Immature natural killer cell (primary cell): ENCODE measurements around the gene FAM3B. TPM values are rescaled to one million over a fixed set of nuclear protein-coding genes. Genes with fewer than 3 reads are reported as not detected.
"Not testable (repeated sequence)": the region's sequence is repeated elsewhere in the genome, so short reads cannot be mapped to it uniquely, and the experiment has no call there.

ENCODE experiments used
- DNase-seq, 3 donors: peaks; one replicate each; pipeline ENCODE4 v3.0.0; 2022; ENCODE audit warnings: mixed read lengths in 1 of 3
- H3K27ac Mint-ChIP-seq, 6 donors: one replicate each; pipeline ENCODE4 v1.8.0; 2020; ENCODE audit warnings: mixed read lengths in 6 of 6, mild to moderate bottlenecking in 5 of 6, inconsistent platforms in 4 of 6, moderate library complexity in 3 of 6
- H3K27me3 Mint-ChIP-seq, 3 donors: one replicate each; pipeline ENCODE4 v1.8.0; 2020 to 2021; ENCODE audit warnings: low read depth in 3 of 3, mild to moderate bottlenecking in 3 of 3, mixed read lengths in 3 of 3, moderate library complexity in 3 of 3, inconsistent platforms in 1 of 3
- H3K36me3 Mint-ChIP-seq, 3 donors: one replicate each; pipeline ENCODE4 v1.8.0; 2020; ENCODE audit warnings: mixed read lengths in 3 of 3, inconsistent platforms in 2 of 3, mild to moderate bottlenecking in 2 of 3
- H3K4me1 Mint-ChIP-seq, 2 donors: one replicate each; pipeline ENCODE4 v1.8.0; 2020; ENCODE audit warnings: inconsistent platforms in 2 of 2, mild to moderate bottlenecking in 2 of 2, mixed read lengths in 2 of 2, moderate library complexity in 1 of 2
- H3K4me3 Mint-ChIP-seq, 5 donors: one replicate each; pipeline ENCODE4 v1.8.0; 2020; ENCODE audit warnings: mild to moderate bottlenecking in 5 of 5, mixed read lengths in 5 of 5, inconsistent platforms in 3 of 5, moderate library complexity in 3 of 5
- H3K9me3 Mint-ChIP-seq, 6 donors: one replicate each; pipeline ENCODE4 v1.8.0; 2020; ENCODE audit warnings: mild to moderate bottlenecking in 6 of 6, mixed read lengths in 6 of 6, inconsistent platforms in 4 of 6, moderate library complexity in 3 of 6
- polyA plus RNA-seq, 3 donors: library from polyadenylated mRNA; unstranded; fragments of 300-500 nt; fragmentation: Illumina TruSeq; gene quantifications; one replicate each; pipeline ENCODE4 v1.2.3, GENCODE V29; 2021

FAM3B gene
- polyA plus RNA-seq, 3 donors from 2014 or later = not detected

DNA sequence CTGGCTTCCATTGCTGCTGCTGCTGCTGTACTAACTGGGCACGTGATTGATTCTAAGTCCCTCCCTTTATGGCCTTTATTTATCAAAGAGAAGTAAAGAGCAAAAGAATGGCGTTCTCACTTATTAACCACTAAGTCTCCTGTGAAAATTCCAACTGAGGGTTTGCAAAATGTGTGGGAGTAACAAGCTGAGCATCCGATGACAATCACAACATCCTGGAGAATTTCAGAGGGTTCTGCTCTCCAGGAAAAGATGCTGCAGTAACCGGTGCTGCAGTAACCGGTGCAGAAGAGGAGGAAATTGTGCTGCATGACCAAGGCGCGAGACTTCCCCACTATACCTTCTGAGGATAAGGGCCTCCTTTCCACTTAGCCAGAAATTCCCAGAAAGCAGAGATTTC lies 32.5 kb downstream of the FAM3B start:
- DNase-seq = no peak
- Mint-ChIP-seq H3K4me1 (no peaks in the 10 kb centered on the region), H3K36me3 (no peaks in the 10 kb centered on the region), H3K4me3 (no peak overlapping the region), H3K27ac (no peak overlapping the region), H3K9me3 (no peaks in the 10 kb centered on the region), H3K27me3 (peaks cover 2 to 14% (median 4%) of the 10 kb centered on the region in 3 donors)

DNA sequence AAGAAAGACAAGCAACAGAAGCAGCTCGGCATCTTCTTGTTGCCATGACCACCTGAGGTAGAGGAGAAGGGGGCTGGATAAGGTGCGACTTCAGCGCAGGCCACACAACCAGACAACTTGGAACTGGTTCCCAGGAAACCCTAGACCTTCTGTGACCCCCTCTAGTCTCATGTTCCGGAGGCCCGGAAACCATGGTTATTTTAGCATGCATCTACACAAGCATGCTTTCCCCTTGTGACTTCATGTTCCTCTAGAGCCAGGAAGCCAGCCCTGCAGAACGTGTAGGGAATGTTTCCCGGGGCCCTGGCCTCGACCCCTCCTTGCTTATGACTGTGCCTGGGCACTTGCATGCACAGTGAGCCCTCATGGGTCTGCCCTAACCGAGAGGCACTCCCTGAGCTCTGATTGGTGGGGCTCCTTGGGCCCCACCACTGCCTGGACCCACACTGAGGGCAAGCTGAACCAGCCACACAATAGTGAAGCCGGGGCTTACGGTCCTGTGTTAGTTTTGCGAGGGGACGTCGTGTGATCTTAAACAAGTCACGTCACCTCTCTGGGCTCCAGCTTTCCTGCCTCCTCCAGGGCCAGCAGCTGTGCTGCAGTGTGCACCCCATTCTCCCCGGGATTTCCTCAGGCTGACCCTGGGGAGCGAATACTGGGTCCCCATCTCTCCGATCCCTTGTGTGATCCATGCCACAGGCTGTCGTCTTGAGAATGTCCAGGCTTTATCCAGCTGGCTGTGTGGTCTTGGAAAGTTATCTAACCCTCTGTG lies 33.2 kb downstream of the FAM3B start:
- Mint-ChIP-seq H3K4me3 (no peak overlapping the region), H3K27ac (no peak overlapping the region), H3K36me3 (no peaks in the 10 kb centered on the region), H3K9me3 (no peaks in the 10 kb centered on the region), H3K27me3 (peaks cover 2 to 10% (median 4%) of the 10 kb centered on the region in 3 donors), H3K4me1 (no peaks in the 10 kb centered on the region)
- DNase-seq = no peak

DNA sequence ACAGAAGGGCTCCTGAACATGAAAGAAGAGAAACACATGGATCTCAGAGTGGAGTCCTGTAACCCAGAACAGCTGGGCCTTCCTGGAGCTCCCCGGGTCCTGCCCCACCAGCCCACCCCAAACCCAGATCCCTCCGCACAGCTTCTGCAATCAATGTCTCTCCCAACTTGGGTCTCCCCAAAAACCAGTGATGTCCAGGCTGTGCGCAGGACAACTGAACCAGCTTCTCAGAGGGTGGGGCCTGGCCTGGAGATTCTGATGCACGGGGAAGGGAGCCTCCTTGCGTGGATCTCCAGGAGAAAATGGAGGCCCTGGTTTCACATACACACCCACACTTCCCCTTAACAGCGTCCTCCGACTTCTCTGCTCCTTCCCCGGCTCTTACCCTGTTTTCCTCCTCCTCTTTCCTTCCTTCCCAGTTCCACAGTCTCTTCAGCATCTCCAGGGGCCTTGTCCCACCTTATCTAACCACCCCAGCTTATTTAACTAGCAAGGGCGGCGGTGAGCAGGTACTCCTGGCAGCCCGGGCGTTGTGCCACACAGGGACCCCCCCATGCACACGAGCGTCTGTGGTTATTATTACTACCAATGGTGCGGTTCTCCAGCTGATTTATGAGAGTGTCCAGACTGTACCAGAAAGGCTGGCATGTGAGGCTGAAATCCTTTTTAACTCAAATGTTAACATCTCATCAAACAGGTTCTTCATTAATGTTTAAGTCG lies 34.0 kb downstream of the FAM3B start:
- peaks cover 0 to 10% (median 2%) of the 10 kb centered on the region in 3 donors for H3K27me3 Mint-ChIP-seq
- no peak overlapping the region for H3K27ac Mint-ChIP-seq
- H3K36me3 Mint-ChIP-seq = no peaks in the 10 kb centered on the region
- no peaks in the 10 kb centered on the region for H3K4me1 Mint-ChIP-seq
- DNase-seq = no peak
- H3K9me3 Mint-ChIP-seq = no peaks in the 10 kb centered on the region
- no peak overlapping the region for H3K4me3 Mint-ChIP-seq

DNA sequence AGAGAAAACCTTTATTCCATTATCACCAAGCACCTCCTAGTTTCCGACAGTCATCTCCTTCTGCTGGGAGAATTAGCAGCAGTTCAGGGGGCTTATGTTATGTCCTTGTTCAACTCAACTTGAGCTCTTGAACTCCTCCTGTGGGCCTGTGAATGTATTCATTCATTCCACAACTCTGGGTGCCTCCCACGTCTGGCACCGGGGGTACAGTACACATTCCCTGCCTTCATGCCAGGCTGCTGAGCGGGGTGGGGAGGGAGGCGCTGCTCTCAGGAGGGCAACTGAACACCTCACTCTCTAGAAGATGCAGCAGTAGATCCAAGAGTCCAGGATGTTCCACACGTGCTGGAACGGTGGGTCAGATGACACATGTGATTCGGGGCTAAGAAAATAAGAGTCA lies 40.9 kb downstream of the FAM3B start:
- H3K4me1 Mint-ChIP-seq = peaks cover 16% of the 10 kb centered on the region in 2 donors
- no peaks in the 10 kb centered on the region for H3K9me3 Mint-ChIP-seq
- H3K27me3 Mint-ChIP-seq = peaks cover 6 to 12% (median 9%) of the 10 kb centered on the region in 3 donors
- no peak for DNase-seq
- no peaks in the 10 kb centered on the region for H3K36me3 Mint-ChIP-seq
- H3K4me3 Mint-ChIP-seq = no peak overlapping the region
- no peak overlapping the region for H3K27ac Mint-ChIP-seq

DNA sequence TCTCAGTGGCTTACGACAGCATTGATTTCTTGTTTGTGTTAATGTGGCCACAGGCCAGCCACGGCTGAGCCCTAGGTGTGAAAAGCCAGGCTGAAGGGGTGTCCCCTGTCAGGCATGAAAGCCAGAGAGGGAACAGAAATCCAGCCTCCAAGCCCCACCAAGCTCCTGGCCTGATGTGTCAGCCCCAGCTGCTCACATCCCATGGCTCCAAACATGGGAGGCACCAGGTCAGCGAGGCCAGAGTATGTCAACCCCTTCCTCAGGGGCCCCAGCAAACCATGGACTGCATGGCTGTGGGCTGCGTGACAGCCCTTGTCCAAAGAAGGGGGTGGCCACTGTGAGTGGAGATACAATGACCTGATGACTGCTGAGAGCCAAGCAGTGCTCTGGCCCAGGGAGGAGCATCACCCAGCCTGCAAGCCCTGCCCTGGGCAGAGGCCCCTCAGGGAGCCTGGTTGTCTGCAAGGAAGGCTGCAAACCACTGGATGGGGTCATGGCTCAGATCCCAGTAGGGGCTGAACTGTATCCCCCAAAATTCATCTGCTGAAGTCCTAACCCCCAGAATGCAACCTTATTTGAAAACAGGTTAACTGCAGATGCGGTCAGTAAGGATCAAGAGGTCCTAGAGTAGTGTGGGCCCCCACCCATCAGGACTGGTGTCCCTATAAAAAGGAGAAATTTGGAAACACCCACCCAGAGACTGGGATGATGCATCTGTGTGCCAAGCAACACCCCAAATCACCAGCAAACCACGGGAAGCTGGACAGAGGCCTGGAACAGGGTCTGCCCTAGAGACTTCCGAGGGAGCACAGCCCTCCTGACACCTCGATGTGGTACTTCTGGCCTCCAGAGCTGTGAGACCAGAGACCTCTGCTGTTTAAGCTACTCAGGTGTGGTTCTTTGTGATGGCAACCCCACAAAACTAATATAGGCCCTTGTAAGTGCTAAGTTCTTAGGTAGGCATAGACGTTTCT lies 41.9 kb downstream of the FAM3B start:
- Mint-ChIP-seq H3K4me1 (peaks cover 23 to 25% of the 10 kb centered on the region in 2 donors), H3K27me3 (peaks cover 7 to 16% (median 12%) of the 10 kb centered on the region in 3 donors), H3K36me3 (no peaks in the 10 kb centered on the region), H3K4me3 (no peak overlapping the region), H3K27ac (peak overlapping the region in 1 of 6 donors; percentile 5), H3K9me3 (no peaks in the 10 kb centered on the region)
- no peak for DNase-seq

DNA sequence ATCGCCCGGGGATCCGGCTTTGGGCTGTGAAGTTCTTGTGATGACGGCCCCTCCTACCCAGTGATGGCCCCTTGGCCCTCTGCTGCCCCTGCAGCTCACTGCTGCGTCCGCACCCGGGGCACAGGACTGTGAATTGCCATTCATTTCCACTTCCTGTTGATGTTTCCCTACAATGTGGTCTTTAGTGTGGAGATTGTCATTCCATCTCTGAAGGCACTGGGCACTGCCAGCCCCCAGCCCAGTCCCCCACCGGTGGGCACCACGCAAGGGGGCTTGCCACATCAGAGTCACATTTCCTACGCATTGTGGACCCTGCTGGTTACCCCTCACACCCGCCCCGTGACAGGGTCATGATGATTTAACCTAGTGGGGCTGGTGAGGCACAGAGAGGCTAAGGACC lies 42.7 kb downstream of the FAM3B start:
- H3K4me3 Mint-ChIP-seq = no peak overlapping the region
- H3K36me3 Mint-ChIP-seq = no peaks in the 10 kb centered on the region
- no peak for DNase-seq
- peaks cover 7 to 16% (median 12%) of the 10 kb centered on the region in 3 donors for H3K27me3 Mint-ChIP-seq
- H3K9me3 Mint-ChIP-seq = no peaks in the 10 kb centered on the region
- H3K4me1 Mint-ChIP-seq = peaks cover 25 to 30% of the 10 kb centered on the region in 2 donors
- peak overlapping the region in 1 of 6 donors; percentile 27 for H3K27ac Mint-ChIP-seq

DNA sequence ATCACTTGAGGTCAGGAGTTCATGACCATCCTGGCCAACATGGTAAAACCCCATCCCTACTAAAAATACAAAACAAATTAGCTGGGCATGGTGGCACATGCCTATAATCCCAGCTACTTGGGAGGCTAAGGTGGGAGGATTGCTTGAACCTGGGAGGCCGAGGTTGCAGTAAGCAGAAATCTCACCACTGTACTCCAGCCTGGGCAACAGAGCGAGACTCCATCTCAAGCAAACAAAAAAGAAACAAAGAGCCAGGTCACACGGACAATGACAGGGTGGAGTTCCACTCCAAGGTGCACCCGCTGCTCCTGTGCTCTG lies 43.1 kb downstream of the FAM3B start:
- peak overlapping the region in 1 of 5 donors; percentile 41 for H3K4me3 Mint-ChIP-seq
- peaks cover 25 to 32% of the 10 kb centered on the region in 2 donors for H3K4me1 Mint-ChIP-seq
- not testable (repeated sequence) for DNase-seq, H3K9me3 Mint-ChIP-seq, H3K36me3 Mint-ChIP-seq
- peak overlapping the region in 2 of 6 donors; percentile 27 to 59 for H3K27ac Mint-ChIP-seq
- peaks cover 7 to 16% (median 12%) of the 10 kb centered on the region in 3 donors for H3K27me3 Mint-ChIP-seq

DNA sequence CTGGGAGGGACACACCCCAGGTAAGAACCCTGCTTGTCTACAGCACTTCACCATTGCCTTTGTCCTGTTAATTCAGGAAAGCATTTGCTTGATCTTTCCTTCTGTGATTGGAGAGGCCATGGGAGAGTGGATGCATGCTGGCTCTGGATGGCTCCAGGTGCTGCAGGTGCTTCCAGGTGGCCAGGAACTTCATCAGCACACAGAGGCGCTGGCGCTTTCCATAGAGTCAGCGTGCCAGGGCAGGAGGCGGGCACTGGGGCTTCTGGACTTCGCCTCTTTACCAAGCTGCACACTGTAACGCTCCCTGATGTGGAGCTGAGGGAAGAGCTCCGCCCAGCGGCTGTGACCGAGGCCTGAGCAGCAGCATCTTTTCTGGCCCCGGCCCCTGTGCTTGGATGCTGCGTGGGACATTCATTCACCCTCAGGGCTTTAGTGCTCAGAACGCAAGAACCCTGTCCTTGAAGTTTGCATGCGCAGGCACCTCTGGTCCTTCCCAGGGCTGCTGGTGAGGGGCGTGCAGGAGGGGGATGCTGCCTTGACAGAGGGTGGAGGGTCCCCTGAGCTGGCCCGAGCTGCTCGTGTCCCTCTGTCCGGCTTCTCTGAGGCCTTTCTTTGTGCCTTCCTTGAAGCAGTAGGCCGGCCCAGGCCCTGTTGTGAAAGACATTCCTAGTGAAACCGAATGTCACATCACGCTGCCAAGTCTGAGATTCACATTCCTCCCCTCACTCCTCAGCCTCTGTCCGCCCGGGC lies 43.6 kb downstream of the FAM3B start:
- DNase-seq = no peak
- H3K36me3 Mint-ChIP-seq = peaks cover 0 to 7% (median 3%) of the 10 kb centered on the region in 3 donors
- H3K27me3 Mint-ChIP-seq = peaks cover 7 to 16% (median 12%) of the 10 kb centered on the region in 3 donors
- H3K9me3 Mint-ChIP-seq = no peaks in the 10 kb centered on the region
- H3K4me1 Mint-ChIP-seq = peaks cover 25 to 36% of the 10 kb centered on the region in 2 donors
- H3K27ac Mint-ChIP-seq = peak overlapping the region in 3 of 6 donors; percentile 59 to 99 (median 94)
- peak overlapping the region in 1 of 5 donors; percentile 50 for H3K4me3 Mint-ChIP-seq

DNA sequence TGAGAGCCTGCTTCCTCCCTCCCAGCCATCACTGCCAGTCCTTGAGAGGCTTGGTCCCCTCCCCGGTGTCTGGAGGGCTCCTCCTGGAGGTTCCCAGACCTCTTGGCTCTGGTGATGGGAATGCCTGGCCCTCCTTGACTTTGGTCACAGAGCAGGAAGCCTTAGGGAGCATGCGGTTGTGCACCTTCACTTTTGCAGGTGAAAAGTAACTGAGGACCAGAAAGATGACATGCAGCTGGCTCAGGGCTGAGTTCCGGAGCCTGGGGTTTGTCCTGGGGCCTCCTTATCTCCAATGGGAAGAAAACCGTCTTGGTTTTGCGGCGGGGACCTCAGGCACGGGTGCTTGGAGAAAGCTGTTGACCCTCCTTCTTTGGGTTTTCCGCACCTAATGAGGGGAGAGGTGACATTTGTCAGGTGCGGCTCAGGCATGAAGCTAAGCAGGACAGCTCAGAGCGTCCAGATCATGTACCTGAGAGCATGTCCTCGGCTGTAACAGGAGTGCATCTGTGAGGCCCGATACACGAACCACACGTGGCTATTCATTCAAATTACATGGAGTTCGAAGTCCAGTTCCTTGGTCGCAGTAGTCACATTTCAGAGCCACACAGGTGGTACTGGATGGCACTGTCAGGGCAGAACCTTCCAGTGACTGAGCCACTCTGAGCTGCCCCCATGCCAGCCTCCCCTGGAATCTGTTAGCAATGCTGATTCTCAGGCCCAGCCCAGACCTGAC lies 44.6 kb downstream of the FAM3B start:
- Mint-ChIP-seq H3K27me3 (peaks cover 7 to 16% (median 12%) of the 10 kb centered on the region in 3 donors), H3K4me1 (peaks cover 25 to 36% of the 10 kb centered on the region in 2 donors), H3K36me3 (peaks cover 0 to 14% (median 11%) of the 10 kb centered on the region in 3 donors), H3K9me3 (peaks cover 0 to 2% (median 0%) of the 10 kb centered on the region in 6 donors), H3K4me3 (peak overlapping the region; percentile 86 to 95 (median 93)), H3K27ac (peak overlapping the region; percentile 94 to 99 (median 96))
- DNase-seq = no peak

DNA sequence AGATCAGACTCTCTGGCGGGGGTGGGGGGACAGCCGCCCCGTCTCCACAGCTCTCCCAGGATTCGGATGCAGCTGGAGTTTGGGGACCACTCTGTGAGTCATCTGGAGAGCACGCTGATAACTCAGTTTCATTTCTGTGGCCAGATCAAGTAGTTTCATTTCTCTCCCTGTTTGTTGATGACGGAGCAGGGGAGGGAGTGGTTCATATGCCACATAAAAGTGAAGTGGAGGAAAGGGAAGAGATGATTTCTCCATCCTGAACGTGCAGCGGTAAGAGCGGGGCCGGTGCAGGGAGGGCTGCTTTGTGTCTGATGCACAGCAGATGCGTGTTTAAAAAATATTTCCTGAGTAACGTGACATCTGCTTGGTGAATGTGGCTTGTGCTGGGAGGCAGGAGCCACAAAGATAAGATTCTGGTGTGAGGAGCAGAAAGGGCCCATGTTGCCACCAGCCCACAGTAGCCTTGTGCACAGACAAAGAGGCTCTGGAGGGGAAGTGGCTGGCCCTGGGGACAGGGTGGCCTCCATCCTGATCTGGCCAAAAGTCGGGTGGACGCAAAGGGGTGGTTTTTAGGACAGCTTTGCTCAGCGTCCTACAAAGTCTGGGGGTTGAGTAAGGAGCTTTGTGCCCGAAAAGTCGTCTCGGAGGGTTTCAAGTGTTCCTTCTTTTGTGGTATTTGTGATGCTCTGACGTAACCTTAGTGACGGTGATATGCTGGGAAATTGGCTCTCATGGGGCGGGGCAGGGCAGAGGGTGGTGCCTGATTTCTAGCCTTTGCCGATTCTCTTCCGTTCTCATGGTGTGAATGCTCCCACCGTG lies 45.4 kb downstream of the FAM3B start, which contains the start of gene MX2:
Gene MX2 (plus strand): TSS at position 242 of the 819 bp plus-strand sequence. CDS start 14,880 bp downstream, outside the sequence.
- peak within 1 kb of the TSS; percentile 94 to 99 (median 96) for H3K27ac Mint-ChIP-seq
- H3K27me3 Mint-ChIP-seq = peaks cover 7 to 16% (median 15%) of the 10 kb centered on the region in 3 donors
- peak; percentile 72 to 79 (median 79) for DNase-seq
- H3K36me3 Mint-ChIP-seq = peaks cover 5 to 18% (median 16%) of the 10 kb centered on the region in 3 donors
- H3K9me3 Mint-ChIP-seq = peaks cover 0 to 2% (median 0%) of the 10 kb centered on the region in 6 donors
- H3K4me3 Mint-ChIP-seq = peak within 1 kb of the TSS; percentile 86 to 95 (median 93)
- peaks cover 25 to 36% of the 10 kb centered on the region in 2 donors for H3K4me1 Mint-ChIP-seq

DNA sequence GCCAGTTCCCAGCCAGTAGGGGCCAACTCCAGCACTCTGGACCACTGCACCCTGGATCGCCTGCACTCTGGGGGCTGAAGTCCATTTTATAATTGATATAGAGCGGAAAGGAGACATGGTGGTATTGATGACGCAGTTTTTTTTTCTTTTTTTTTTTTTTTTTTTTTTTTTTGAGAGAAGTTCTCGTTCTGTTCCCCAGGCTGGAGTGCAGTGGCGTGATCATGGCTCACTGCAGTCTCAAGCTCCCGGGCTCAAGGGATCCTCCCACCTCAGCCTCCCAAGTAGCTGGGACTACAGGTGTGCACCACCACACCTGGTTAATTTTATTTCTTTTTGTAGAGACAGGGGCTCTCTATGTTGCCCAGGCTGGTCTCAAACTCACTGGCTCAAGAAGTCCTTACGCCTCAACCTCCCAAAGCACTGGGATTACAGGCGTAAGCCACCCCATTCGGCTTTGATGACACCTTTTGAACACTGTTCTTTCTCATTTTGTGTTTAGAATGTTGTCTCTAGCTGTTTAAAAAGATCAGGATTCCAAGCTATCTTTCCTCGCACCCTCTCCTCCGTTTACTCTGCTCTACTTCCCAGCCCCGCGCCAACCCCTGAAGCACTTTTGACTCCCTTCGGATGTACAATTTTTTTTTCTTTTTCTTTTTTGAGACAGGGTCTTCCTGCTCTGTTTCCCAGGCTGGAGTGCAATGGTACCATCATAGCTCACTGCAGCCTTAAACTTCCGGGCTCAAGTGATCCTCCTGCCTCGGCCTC lies 46.2 kb downstream of the FAM3B start:
- Mint-ChIP-seq H3K27me3 (peaks cover 7 to 16% (median 15%) of the 10 kb centered on the region in 3 donors), H3K9me3 (peaks cover 0 to 2% (median 0%) of the 10 kb centered on the region in 6 donors), H3K4me1 (peaks cover 25 to 36% of the 10 kb centered on the region in 2 donors), H3K27ac (peak overlapping the region; percentile 94 to 99 (median 96)), H3K36me3 (peaks cover 5 to 18% (median 18%) of the 10 kb centered on the region in 3 donors), H3K4me3 (peak overlapping the region; percentile 86 to 95 (median 93))
- no peak for DNase-seq
